Middle frontal gyrus (tissue), 1 donor: ENCODE data around the gene OSBPL5.

ENCODE experiments used
- DNase-seq: peaks from one replicate; pipeline ENCODE4 v3.0.0-alpha.2; 2015; ENCODE audit warnings: low spot score; ENCODE audit errors: extremely low spot score

Gene OSBPL5

DNA sequence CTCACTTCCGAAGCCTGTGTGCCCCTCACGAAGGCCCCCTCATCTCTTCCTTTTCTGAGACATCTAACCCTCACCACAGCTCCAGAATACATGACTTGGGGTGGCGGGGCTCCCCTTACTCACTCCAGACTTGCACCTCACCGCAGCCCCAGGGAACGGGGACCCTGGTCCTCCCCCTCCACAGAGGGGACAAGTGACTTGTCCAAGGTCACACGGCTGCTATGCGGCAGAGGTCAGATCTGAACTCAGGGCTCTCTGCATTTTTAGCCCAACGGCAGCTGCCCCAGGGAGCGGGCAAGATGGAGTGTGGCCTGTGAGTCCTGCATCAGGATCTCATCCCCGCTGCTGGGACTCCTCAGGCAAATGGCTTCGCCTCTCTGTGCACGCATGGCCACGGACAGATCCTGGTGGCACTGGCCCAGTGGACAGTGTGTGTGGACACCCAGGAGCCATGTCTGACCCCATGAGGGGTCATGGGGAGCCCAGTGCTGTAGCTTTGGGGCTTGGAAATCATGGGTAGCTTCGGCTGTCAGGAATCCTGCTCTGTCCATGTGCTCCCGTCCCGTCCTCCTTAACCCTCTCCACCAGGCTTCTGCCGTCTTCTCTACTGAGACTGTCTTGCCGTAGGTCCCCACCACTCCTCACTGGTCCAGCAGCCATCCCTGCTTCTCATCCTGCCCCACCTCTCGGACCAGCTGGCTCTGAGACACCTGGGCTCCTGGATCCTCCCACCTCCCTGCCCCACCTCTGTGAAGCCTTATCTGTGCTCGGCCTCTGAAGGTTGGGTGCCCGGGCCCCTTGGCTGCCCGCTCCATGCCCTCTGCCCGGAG is 59.9 kb downstream of the OSBPL5 start:
- DNase-seq, result no peak

DNA sequence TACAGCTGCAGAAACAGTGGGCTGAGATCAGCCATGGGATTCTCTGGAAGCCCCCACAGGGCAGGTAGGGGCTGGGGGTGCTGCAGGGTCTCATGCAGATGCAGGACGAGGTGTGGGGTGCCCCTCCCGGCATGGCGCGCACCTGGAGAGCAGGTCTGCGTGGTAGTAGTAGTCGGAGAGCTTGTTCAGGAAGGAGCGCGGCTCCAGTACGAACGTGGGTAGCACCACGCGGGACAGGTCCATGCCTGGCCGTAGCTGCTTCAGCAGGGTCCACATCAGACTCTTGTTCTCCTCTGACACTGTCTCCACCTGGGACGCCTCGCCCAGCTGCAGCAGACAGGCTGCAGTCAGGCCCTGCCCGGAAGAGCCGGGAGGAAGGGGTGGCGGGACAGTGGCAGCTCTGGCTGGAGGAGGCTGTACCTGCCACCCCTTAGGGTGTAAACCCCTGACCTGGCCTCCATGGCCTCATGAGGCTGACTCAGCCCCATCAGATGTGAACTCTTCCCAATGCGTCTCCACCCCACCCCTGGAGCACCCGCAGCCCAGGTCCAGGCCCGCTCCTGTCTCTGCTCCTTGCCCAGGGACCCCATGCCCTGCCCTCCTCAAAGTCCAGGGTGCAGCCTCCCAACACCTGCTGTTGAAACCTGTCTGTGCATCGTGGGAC is 60.9 kb downstream of the OSBPL5 start:
- no peak for DNase-seq

DNA sequence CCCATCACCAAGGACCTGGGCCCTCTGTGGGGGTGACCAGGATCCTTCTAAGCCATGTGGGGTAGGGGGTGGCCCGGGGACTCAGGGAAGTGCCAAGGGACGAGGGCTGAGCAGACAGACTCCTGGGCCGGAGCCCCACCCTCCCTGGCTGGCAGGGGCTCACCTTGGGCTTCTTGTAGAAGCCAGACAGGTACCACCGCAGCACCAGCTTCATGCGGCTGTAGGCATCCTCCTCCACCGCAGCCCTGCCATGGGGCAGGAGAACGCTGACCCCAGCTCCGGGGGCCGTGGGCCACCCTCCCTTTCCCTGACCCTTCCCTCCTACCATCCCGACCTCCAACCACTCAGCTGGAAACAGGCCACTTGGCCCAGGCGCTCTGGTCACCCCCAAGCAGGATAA is 62.0 kb downstream of the OSBPL5 start:
- no peak for DNase-seq

DNA sequence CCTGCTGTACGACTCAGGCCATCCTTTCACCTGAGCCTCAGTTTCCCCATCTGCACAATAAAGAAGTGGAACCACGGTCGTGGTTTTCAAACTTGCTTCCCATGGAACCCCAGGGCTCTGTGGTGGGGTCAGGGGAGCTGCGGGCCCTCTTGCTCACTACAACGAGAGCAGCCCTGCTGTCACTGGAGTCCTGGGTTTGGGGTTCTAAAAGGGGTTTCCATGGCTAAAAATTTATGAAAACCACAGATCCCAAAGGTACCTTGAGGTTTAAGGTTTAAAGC is 62.5 kb downstream of the OSBPL5 start:
- DNase-seq, result no peak

DNA sequence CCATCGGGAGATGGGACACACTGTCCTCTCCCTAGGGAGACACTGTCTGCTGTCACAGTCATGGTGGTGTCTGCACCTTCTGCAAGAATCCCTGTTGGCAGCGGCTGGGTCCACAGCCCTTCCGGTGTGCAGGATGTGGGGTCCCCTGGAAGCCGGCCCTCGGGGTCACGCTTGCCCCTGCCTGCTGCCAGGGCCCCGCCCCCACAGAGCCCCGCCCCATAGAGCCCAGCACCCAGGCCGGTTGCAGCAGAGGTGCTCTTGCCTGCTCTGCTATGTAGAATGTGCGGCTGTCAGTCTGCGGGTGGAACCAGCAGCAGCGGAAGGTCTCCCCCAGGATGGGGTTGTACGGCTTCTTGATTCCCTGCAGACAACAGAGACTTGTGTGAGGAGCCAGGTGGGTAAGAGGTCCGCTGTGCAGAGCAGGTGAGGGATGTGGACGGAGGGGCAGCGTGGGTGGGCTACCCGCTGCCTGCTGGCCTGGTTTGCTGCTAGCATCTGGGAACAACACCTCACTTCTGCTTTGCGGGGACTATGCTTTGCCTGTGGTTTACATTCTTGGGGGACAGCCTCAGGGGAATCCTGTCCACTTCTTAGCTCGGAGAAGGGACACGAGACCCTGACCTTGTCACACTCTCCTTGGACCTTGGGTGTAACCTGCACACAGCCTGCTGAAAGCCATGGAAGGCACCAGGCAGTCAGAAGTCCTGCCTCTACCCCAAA is 63.0 kb downstream of the OSBPL5 start:
- DNase-seq, result no peak

DNA sequence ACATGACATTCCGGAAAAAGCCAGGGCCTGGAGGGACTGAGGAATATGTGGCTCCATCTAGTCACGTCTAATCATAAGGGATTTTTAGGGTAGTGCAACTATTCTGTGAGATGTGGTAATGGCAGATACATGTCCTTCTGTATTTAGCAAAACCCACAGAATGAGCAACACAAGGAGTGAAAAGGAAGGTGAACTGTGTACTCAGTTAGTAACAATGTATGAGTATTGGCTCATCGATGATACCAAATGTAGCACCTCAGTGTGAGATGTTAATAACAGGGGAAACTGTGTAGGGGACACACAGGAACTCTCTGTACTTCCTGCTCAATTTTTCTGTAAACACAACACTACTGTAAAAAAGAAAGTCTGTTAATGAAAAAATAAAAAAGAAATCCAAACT is 65.9 kb downstream of the OSBPL5 start:
- no peak for DNase-seq

DNA sequence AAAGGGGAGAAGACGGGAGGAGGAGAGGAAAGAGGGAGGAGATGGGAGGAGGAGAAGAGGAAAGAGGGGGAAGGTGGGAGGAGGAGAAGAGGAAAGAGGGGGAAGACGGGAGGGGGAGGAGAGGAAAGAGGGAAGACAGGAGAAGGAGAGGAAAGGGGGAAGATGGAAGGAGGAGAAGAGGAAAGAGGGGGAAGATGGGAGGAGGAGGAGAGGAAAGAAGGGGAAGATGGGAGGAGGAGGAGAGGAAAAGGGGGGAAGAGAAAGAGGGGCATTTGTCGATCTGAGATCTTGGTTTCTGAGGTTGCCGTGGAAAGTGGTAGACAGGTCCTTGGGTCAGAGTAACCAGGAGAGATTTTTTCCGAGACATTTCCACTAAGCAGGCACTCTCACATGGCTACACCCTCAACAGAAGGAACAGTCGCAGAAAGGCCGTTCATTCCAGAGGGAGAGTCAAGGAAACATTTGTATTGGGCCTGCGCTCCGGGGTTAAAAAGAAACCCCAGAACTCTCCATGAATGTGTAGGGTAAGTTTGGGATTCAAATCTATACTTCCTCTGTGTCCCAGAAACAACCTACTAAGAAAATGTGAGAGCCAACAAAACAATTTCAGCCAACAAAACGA is 68.1 kb downstream of the OSBPL5 start:
- no peak for DNase-seq

DNA sequence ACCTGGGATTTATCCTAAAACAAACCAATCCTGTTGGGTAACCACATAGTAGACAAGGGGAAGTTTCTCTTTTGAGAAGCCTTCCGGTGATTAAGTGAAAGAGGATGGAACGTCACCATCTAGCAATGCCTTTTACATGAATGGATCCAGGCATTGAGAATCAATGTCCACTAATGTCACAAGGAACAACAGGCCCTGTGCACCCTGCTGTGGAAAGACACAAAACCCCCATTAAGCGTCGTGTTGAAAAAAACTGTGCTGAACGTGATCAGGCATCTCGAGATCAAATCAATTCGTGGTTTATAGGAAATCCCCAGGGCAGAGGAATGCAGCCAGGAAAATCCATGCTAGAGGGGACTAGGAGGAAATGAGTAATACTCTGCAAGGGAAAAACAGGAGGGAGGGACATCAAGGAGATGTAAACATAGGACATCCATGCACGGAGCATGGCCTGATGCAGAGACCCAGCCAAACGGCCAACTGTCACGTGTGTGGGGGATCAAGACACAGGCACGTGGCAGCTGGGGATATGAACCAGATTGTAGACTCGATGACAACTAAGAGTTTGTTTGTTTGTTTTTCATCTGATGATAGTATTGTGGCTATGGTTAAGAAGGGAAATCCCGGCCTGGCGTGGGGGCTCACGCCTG is 69.3 kb downstream of the OSBPL5 start:
- DNase-seq, result no peak

DNA sequence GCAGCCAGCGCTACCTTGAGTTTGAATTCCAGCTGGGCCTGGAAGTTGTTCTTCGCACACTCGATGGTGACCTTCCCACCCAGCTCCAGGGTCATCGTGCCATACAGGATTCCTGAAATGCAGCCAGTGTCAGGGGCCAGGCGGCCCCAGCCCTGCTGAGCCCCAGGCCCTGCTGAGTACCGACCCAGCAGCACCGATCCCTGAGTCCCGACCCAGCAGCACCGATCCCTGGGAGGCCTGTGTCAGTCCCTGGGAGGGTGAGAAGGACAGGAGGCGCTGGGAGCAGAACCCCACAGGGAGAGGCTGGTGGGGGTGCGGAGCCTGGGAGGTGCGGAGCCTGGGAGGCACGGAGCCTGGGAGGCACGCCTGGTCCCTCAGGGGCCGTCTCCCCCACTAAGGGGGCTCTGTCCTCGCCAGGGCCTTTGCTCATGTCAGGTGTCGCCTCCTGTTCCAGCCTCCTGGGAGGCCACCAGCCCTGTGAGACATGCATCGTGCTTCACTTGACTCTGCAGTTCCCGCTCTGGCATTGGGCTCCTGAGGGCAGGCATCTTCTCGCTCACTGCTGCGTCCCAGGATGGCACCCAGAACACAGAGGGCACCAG is 70.8 kb downstream of the OSBPL5 start:
- no peak for DNase-seq

DNA sequence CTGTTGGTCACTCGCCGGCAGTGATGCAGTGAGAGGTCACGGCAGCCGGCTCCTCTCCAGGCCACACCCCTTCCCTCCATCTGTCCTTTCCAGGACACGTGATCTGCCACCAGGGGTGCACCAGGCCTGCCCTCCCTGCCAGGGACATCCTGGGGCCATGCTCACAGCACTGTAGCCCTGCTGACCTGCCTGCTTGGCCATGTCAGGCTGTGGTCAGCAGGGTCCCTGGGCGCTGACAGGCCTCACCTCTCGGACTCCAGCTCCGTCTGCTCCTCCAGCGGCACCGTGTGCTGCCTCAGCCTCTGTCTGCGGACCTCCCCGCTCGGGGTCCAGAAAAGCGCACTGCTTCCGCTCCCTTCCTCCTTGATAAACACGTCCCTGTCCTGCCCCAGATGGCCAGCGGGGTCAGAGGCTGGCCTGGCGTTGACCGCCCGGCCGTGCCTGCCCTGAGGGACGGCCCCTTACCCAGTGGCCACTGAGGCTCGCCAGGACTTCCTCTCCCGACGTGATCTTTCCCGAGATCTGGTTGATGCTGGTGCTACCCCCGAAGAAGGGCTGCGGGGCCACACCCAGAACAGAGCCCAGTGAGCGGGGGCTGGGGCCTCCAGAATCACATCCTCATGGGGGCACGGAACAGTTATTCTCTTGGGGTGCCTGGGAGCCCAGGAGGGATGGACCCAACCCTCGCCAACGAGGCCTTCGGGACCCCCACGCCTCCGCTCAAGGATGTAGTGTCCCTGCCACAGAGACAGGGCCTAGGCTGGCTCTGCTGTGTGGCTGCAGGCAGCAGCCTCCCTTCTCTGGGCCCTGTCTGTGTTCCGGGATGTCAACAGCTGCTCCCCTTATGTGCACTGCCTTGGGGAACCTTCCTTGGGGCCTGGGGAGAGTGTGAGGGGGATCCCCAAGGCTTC is 71.6 kb downstream of the OSBPL5 start:
- DNase-seq, result no peak

DNA sequence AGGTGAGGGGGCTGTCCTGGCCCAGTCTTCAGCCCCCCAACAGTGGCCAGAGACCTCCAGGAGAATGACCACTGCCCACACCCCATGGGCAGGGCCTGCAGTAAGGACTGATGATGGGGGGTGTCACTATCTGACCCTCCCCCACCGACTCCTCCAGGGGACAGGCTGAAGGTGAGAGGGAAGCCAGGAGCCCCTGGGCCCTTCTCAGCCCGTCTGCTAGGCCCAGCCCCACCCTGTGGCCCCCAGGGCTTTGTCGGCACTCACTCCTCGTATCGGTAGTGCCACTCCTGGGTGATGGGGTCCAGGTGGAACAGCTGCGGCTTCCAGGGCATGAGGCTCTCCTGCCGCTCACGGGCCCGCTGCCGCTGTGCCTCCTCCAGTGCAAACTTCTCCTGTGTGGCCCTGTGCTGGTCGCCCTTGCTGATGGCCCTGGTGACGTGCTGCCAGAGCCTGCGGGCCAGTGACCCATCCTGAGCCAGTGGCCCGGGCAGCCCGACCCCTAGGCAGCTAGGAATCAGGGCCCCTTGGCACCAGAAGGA is 72.4 kb downstream of the OSBPL5 start:
- no peak for DNase-seq

DNA sequence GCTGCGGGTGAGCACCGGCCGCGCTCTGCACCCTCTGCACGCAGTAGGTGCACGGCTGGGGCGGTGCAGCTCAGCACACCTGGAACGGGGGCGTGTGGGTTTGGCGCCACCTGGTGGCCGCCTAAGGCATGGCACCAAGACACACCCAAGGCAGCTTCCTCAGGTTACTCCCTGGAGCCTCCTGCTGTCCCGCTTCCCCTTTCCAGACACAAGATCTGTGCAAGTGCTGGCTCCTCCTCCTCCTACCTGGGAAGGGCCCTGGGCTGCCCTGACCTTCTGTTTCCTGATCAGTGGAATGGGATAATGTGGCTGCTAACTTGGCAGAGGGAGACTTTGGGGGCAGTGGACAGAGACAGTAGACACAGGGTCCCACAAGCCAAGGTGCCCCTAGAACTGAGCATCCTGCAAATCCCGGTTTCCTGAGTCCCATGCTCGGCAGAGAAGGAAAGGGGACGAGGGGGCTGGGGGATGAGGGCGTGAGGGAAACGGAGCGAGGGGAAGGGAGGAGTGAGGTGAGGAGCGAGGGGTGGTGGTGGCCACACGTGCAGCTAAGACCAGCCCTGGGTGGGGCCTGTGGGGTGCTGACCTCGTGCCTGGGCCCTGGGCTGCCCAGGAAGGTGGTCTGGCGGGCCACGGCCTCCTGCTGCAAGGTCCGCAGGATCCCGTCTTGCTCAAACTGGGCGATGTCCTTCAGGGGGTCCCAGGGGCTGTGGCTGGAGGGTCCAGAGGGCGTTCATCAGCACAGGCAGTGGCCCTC is 73.1 kb downstream of the OSBPL5 start:
- DNase-seq, result peak; percentile 25

DNA sequence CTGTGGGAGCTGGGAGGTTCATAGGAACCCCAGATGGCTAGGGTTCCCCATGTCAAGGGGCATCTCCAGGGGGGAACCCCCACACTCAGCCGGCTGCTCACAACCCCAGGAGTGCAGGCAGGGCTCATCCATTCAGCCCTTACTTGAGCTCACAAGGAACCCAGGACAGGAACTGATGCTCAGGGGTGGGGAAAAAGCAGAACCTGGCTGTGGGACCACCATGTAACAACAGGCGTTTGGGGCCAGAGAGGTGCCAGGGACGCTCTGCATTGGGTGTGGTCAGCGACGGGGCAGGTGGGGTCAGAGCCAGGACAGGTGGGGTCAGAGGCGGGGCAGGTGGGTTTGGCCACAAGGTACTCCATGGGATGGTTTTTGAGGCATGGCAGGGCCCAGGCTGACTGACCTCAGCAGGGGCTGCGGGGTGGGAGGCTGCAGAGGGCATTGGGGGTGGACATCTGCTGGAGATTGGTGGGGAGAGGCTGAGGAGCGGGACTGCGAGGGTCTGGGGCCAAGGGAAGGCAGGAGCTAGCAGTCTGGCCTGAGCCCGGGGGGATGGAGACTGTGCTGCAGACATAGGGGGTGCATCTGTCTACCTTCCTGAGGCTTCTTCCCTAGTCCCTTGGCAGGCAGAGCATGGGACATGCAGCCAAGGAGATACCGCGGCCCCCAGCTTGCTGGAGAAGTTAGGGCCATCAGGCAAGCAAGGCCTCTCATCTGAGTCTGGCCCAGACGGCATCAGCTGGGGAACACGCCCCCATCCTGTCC is 73.8 kb downstream of the OSBPL5 start:
- DNase-seq, result no peak

DNA sequence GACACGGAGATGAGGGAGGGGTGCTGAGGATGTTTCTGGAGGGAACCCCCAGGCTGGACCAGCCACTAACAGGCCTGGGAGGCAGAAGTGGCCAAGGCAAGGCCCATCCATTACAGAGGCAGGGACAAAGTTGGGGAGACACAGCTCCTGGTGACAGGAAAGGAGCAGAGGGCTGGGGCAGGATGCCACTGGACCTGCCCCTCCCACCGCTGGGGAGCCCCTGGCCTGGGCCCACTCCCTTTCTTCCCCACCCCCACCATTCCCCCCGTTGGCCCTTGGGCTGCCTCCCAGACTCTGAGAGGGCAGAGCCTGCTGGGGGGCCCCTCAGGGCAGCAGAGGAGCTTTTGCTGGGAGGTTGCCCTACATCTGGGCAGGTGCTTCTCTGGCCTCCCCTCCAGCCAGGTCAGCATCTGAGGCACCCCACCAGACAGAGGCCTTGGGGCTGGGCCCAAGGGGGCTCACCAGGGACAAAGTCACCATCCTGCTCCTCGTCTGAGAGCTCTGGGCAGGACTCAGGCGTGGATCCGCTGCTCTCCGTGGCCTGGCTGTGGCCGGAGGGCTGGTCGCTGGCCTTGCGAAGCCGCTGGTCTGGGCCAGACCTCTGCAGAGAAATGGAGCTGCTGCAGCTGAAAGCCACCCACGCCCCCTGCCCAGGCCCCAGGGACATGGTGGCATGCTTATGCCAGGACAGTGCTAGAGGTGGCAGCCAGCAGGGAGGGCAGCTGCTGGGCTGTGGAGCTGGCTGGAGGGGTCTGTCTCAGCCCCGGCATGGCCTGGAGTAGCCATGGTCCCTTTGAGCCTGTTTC is 74.8 kb downstream of the OSBPL5 start:
- DNase-seq, result no peak

DNA sequence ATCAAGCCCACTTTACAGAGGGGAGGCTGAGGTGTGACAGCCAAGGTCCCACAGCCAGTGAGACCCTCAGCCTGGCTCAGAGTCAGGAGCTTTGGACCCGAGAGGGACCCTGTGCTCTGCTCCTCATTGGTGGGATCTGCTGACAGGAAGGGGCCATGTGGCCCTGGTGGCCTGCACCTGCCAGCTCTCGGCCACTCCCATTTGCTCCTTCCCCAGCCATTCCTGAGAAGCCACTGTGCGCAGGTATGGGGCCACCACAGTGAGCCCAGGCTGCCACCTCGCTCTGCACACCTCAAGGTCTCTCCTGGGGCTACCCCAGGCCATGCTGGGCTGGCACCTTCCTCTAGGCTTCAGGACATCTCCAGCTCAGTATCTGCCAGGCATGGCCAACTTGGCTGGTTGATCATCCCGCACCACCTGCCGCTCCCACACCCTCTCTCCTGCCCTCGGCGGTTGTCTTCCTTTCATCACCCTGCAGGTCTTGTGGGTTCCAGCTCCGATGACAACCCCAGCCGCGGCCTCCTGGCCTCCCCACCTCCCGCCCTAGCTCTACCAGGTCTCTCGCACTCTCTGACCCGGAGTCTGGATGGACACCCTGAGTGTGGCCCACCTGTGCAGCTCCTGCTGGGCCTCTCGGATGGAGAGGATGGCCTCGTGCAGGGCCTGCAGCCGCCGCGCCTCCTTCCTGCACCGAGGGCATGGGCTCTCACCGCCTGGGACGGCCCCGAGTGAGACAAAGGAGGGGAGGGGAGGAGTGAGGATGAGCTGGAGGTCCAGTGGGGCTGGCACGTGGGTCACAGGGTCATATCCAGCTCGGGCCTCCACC is 75.7 kb downstream of the OSBPL5 start:
- no peak for DNase-seq

DNA sequence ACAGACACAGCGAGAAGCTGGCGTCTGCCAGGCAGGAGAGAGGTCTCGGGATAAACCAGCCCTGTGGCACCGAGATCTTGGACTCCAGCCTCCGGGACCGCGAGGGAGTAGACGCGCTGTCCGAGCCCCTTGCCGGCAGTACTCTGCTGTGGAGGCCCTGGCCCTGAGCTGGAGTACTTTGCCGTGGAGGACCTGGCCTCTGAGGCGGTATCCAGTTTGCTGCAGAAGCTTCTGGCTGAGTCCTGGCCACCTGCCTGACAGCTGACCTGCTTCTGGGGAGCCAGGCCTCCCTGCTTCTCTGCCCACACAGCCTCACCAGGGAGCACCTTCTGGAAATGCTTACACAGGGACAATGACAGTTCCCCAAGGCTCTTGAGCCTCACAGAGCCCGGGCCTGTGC is 76.3 kb downstream of the OSBPL5 start:
- no peak for DNase-seq
